Tongue (tissue), 2 donors: ENCODE data around the gene GLIPR1. TPM values are rescaled to one million over a fixed set of nuclear protein-coding genes. Genes with fewer than 3 reads are reported as not detected.
"Not testable (repeated sequence)": the region's sequence is repeated elsewhere in the genome, so short reads cannot be mapped to it uniquely, and the experiment has no call there.

Source experiments
- DNase-seq: peaks from one replicate; pipeline ENCODE4 v3.0.0-alpha.2; 2015
- total RNA-seq: library from RNA; depleted of rRNA; stranded (reverse); fragments of >200 nt; gene quantifications from one replicate; pipeline ENCODE4 v1.2.3, GENCODE V29; 2014

The GLIPR1 gene
- total RNA-seq, 1 donor from 2014 or later: 6.6 TPM

DNA sequence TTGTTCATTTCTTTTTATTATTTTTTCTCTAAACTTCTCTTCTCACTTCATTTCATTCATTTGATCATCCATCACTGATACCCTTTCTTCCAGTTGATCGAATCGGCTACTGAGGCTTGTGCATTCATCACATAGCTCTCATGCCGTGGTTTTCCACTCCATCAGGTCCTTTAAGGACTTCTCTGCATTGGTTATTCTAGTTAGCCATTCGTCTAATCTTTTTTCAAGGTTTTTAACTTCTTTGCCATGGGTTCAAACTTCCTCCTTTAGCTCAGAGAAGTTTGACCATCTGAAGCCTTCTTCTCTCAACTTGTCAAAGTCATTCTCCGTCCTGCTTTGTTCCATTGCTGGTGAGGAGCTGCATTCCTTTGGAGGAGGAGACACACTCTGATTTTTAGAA lies 41.6 kb downstream of the GLIPR1 start:
- not testable (repeated sequence) for DNase-seq

DNA sequence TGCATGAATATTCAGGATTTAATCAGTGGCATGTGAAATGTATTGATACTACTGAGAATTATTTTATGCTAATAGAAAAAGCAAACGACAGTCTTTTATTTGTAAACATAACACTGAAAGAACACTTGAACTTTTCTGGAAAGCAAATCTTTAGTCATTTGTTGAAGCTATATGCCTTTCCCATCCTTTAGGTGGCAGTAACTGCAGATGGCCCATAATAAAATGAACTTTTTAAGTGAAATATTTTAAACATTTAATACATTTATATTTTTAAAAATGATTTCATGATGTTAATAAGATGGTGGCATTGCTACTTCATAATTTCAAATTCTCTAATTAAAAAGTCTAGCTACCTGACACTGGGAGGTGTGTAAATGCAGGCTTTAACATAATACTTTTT lies 44.7 kb downstream of the GLIPR1 start:
- peak; percentile 14 for DNase-seq

DNA sequence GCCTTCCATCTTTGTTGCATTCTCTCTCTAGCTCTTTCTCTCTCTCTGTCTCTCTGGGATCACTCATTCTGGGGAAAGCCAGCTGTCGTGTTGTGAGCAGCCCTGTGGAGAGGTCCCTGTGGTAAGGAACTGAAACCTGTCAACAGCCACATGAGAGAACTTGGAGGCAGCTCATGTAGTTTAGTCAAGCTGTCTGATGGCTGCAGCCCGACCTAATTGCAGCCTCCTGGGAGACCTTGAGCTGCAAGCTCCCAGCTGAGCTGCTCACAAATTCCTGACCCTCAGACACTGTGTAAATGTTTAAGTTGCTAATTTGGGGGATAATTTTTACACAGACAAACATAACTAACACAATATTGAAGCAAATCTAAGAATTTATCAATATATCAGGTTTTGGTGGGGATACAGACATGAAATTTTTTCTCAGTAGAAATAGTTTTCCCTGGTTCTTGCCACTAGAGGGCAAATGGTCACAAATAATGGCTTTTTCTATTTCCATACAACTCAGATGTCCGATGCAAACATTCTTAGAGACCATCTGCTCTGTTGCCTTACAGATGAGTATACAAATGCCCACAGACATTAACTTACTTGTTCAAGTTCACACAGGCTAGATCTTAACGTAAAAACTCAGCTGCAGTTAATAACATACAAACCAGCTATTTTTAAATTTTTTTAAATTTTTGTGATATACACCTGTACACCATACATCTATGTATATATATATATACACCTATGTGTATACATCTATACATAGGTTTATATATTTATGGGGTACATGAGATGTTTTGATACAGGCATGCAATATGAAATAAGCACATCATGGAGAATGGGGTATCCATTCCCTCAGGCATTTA lies 46.3 kb downstream of the GLIPR1 start:
- DNase-seq: peak; percentile 86

DNA sequence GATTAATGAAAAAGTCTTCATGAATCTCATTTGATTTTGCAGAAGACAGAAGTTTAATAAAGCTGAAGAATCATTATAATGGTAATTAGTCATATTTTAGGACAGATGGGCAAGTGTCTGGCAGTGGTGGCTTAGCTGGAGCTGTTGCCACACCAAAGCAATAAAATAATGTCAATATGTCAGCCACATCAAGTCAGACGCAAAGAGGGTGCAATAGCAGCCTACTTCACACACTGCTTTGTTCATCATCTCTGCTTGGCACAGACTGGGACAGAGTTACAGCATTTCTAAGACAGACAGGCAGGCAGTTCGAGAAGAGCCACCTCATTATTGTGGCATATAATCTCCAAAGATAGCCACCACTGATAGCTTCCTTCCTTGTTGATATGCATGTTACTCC lies 47.7 kb downstream of the GLIPR1 start:
- DNase-seq: no peak

DNA sequence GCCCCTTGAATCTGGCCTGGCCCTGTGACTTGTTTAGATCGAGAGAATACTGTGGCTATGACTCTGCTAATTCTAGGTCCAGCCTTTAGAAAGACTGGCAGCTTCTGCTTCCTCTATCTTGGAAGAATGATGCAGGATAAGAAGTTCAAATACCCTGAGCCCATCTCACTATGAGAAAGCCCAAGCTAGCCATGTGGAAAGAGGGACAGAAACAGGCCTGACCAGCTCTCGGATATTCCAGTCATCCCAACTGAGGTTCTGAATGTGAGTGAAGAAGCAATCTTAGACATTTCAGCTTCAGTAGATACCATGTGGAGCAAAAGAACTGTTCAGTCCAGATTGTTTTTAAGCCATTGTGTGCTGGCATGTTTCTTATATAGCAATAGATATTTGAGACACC lies 48.1 kb downstream of the GLIPR1 start:
- DNase-seq: no peak

DNA sequence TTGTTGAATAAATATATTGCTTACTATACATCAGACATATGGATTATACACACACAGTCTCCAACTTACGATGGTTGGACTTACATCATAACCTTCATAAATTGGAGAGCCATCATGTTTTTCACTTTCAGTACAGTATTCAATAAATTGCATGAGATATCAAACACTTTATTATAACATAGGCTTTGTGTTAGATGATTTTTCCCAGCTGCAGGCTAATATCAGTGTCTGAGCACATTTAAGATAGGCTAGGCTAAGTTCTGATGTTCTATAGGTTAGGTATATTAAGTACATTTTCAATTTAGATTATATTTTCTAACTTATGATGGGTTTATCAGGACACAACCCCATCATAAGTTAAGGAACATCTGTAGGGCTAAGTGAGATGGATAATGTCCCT lies 48.8 kb downstream of the GLIPR1 start:
- DNase-seq: no peak

DNA sequence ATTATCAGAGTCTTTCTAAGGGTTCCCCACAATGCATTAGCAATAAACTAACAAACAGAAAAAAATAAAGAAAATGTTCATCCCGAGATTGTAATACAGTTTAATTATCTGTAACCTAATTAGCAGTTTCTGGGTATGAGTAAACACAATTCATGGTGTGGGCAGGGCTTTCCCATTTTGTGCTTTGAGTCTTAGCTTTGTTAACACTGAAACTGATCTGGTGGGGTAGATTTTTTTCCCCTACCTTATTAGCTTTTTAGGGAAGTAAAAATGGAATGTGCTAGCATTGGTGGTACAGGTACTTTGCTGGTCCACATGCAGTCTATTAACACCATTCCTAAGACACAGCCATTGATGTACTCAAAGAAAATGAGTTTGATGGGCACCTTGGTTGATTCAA lies 49.3 kb downstream of the GLIPR1 start:
- no peak for DNase-seq

DNA sequence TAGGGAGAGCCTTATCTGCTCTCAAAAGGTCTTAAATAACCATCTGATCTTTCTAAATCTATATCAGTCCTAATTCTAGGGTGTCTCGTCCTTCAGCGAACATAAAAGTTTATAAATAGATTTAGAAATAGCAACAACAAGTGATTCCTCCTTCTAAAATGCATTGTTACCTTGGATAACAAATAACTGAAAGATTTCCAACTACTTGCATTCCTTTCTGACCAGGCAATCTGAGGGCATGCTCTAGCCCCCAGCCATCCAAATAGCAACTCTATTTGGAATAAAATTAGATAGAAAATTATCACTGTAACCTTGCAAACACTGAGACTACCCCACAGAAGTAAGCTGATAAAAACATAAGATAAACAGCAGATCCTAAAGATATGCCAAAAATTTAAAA lies 52.7 kb downstream of the GLIPR1 start:
- DNase-seq: no peak

DNA sequence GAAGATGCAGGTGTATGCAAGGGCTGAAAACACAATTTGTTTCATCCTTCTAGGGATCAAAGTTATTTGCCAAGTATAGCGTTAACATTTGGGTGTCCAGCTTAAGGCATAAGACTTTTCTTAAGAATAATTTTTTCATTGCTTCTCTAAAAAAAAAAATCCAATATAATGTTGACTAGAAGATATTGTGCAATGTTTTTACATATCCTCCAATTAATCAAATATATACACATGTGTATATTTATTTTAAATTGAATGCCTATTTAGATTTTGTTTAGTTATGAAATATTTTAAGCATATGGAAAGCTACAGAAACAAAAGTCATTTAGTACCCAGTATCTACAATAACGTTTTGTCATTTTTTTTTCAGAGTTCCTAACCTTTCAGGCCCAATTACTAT lies 59.3 kb downstream of the GLIPR1 start:
- DNase-seq: no peak

DNA sequence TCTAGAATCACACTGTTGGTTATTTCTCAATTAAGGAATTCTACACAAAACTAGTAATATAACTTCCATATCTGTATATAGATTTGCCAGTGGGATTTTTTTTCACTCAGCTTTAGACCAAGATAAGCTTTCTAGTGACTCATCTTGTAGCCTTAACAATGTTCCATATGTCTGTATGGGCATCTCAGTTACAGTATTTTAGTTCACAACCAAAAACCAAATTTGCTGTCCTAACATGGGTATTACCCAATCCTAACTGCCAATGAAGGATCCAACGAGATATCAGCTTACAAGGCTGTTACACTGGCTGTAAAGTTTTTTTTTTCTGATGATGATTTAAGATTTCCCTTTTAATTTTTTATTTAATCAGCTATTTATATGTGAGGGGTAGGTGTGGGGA lies 62.4 kb downstream of the GLIPR1 start:
- DNase-seq: no peak

DNA sequence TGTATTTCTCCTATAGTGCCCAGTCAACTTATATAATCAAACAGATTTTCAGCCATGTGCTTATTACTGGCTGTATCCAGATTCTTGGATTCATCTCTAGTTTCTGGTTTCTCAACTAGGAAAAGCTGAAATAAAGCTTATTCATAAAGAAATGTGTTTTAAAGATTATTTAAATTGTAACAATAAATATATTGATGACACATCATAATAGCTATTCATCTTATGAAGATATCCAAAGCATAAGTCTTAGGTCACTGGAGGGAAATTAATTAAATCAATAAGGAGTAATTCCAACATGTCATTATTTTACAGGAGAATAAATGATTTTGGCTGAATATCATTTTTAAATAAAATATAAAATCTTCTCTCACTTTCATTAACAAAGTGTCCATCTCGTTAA lies 63.0 kb downstream of the GLIPR1 start:
- no peak for DNase-seq

DNA sequence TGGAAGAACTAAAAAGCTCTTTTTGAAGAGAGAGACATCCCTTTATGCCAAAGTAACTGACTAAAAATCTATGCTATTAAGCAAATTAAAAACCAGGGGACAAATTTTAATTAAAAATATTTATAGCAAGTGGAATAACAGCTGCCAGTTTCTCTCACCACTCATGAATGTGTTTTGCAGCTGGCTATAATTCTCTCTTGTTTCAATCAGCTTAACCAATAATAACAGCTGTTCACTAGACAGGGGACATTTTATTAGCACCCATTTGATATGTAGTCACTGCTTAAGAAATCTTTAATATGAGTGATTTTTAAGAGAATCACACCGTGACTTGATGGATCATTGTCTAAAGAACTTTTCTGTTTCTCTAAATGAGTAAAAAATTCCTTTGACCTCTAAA lies 65.1 kb downstream of the GLIPR1 start:
- peak; percentile 72 for DNase-seq

DNA sequence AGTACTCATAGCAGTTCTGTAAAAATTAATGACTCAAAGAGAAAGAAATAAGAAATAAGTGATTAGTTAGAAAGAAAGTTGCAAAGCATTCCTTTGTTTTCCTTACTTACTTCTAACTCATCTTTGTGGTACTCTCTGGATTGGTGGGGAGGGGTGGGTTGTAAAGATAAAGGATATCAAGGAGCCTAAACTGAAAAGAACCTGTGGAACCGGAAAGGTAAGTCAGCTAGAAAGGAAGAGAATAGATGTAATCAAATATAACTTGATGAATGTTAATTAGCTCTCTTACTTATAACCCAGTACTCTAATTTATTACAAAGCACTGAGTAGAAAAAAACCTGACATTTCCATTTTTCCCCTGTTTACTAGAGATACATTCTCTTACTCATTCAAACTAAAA lies 68.3 kb downstream of the GLIPR1 start:
- no peak for DNase-seq

DNA sequence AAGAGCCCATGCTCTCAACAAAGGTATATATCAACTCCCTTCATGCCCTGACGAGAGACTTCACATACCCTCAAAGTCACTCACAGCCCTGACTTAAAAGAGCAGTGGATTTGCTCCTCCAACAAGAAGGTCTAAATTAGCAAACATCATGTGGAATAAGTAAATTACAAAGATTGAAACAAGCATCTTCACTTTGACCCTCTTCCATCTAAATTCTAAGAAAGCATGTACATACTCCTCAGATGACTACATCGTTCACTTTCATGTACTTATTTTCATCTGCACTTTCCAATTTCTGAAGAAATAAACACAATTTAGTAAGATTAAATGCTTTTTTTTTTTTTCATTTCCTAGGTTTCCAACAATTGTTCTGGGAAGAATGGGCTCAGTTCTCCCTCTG lies 69.4 kb downstream of the GLIPR1 start:
- no peak for DNase-seq

DNA sequence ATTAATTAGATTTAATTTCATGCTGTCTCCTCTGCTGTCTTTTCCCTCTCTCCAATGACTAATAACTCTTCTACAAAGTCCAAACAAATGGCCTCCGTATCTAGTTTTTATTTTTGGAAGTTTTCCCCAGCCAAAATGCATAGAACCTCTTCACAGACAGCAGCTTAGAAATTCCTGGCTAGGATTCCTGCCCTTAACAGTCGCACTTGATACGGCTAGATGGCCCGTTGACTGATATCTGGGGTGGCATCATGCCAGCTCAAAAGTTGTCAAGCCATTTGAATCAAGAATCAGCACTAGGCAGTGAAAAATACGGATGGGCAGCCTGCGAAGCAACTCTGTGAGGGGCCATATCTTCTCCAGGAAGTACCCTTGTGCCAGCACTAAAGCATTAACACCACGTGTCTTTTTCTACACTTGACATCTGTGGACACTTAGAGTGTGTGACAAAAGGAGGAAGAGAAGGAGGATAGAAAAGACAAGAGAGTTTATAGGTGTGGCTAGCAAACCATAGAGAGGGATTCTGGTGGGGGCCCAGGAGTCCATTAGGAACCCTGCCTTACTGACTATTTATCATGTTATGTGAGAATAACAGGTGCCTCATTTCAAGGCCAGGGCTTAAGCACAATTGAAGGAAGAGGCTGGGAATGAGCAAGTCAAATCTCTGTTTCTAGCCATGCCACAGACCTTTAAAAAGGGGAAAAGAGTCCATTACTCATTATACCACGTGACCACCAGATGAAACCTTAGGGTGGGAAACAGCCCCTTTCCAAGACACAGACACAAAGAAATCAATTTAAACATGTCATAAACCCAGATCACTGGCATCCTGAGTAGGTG lies 70.1 kb downstream of the GLIPR1 start:
- DNase-seq: peak; percentile 90

DNA sequence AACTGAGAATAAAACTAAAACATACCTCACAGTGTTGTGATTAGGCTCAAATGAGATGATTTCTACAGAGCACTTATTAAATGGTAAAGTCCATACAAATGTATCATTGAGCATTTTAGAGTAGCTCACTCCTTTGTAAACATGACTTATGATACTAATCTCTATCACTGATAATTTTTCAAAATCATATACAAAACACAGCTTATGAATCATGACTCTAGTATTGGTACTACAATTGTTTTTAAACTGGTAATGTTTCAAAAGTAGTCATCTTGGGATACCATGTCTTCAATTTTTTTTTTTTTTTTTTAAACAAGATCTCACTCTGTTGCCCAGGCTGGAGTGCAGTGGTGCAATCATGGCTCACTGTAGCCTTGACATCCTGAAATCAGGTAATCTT lies 70.9 kb downstream of the GLIPR1 start:
- DNase-seq: no peak

DNA sequence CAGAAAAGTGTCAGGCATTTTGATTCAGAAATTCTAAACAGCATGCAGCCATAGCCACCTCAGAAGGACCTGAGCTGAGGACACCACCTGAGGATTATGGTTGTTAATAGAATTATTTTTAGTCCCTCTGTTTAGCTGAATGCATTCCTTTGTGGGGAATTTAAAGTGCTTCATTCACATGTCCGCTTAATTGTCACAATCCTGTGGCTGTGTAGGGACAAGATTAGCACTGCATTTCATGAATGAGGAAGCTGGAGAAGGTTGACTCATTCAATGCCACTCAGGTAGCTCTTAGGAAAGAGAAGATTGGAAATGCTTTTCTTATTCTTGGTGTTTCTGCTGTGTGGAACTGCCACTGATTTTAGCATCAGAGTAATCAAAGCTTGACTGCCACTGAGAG lies 72.8 kb downstream of the GLIPR1 start:
- no peak for DNase-seq

Other genes starting within 250 kb of the GLIPR1 start
- 8.9 TPM for gene CAPS2, start 150.4 kb upstream of the GLIPR1 start, total RNA-seq
- not detected for gene GLIPR1L1, start 146.1 kb upstream of the GLIPR1 start, total RNA-seq
- 2.8 TPM for gene GLIPR1L2, start 89.7 kb upstream of the GLIPR1 start, total RNA-seq
- gene KRR1, start 30.9 kb downstream of the GLIPR1 start, total RNA-seq: 78.9 TPM